ENCODE data around the gene ZNF17.

ZNF17 gene

DNA sequence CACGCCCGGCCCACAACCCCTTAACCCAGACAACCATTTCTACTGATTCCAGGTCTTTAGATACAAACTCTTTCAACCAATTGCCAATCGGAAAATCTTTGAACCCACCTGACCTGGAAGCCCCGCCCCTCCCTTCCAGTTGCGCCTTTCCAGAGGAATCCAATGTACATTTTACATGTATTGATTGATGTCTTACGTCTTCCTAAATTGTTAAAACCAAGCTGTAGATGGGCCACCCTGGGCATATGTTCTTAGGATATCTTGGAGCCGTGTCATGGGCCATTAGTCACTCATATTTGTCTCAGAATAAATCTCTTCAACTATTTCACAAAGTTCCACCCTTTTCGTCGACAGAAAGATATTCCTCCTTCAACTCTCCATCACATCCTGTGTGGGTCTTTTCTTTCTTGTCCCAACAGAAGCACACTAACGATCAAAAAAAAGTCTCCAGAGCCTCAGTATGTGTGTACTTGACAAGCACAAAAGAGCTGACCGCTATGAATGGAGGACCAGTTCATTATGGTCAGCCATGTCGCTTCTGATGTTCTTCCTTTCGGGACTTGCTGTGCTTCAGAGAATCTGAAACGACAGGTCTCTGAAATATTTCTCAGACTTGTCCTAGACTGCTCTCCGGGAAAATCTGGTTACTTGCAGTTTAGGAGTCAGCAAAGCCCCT lies 23.6 kb downstream of the ZNF17 start:
- DNase-seq (ENCODE audit: low read depth in 3 of 3) = no peak

DNA sequence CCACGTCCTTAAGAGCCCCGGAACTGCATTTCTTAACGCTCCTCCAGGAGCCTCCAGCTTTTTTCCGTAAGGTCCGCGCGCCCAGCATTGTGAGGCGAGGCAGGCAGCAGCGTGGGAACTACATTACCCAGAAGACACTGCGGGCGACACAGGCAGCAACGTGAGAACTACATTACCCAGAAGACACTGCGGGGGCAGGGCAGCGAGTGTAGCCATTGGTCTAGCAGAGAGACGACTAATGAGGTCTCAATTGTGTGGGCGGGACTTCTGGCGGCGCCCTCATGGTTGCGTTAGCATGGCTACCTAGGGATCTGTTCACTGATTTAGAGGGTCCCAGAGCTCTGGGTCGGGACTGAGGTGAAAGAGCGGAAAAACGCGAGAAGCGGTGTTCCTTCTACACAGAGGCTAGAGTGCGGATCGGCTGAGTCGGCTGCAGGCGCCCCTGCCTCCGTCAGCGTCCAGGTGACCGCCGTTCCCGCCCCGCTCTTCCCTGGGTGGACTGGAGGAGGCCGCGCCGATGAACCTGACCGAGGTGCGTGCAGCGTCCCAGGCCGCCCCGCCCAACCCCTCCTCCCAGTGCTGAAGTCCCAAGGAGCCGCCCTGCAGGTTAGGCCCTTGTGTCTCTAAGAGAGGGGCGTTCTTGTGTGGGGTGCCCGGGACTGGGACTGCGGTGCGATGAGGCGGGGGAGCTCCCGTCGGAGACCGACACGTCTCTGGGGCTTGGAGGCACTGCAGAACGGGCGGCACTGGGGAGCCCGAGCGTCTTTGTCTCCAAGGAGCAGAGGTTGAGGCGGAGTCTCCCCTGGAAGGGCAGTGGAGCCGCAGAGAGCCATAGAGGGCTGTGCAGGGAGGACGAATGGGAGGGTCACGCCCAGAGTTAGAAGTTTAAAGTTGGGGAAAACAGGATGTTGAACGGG lies 24.4 kb downstream of the ZNF17 start, which contains the start of gene ZNF749:
TSS of gene ZNF749 (plus strand) at position 264 of the 917 bp plus-strand sequence. CDS start at position 518, 254 bp downstream.
- peak; percentile 87 to 97 (median 96) for DNase-seq (ENCODE audit: low read depth in 3 of 3)

DNA sequence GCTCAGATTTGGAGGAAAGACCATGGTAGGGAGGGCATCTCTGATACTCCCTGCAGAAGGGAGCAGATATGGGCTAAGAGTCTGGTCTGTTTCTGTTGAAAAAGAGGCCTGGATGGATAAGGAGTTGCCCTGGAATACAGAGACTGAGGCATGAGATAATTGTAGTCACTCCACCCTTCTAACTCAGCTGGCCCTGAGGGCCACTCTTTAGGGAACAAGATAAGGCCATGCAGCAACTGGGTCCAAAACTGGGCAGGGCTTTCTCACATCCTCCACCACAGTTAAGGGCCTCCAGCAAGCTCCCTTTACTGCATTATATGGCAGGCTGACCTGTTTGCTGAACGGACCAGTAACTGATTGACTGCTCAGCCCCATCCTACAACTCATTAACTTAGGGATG lies 25.5 kb downstream of the ZNF17 start:
- no peak for DNase-seq (ENCODE audit: low read depth in 3 of 3)

DNA sequence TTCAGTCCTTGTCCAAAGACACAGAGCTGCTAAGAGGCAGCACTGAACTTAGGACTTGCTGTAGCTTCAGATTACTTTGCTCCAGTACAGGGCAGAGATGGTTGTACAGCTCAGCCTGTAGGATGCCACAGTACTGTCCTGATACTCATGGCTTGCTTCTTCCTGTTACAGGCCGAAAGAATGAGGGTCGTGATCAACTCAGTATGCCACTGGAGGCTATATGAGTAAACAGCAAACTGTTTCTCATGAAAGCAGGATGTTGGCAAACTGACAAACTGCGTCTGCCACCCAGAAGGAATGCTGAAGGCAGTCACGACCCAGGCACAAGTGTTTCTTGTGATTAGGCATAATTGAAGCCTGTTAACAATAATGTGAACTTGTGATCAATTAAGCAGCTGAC lies 27.0 kb downstream of the ZNF17 start:
- DNase-seq (ENCODE audit: low read depth in 3 of 3) = no peak

DNA sequence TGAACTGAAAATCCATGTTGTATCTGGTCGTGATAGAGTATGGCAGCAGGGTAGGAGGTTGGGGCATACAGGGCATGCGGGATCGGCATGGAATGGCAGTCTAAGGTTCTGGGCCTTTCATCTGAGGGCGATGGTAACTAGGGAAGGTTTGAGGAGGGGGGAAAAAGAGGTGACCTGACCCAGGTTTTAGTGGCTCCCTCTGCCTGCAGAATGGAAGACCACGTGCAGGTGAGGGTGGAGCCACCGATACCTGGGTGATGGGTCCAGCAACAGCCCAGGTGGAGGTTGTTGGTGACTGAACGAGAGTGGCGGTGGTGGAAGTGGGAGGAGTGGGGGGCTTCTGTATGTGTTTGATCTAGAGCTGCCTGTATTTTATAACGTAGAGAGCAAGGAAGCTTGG lies 28.0 kb downstream of the ZNF17 start:
- DNase-seq (ENCODE audit: low read depth in 3 of 3) = no peak

DNA sequence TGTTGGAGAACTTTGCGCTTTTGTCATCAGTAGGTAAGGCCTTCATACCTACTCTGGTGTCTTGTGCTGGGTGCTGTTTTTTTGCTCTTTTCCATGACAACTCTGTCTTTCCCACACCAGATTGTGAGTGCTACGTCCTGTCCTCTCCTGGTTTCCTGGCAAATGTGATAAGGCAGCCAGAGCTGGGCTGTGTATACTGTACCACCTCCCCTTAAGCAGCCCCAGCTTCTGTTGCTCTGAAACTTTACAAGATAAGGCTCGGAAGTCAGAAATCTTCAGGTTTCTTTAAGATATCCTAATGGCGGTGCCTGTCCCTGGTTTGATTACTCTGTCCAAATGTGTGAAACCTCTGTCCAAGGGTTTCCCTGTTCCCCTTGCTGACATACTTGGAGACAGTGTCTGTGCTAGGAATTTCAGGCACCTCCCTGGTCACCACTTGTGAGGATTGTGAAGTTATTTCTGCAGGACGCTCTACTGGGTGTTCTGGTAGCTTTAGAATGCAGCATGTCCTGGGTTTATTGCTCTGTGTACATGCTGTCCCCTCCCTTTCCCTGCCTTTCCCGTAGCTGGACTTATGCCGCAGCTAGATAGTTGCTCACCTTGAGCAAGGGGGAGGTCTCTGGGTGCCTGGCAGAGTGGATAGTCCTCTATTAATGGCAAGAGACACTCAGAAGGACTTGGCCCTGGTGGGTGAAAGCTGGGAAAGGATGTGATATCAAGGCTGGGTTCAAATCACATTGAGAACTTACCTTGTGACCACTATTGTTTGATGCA lies 31.2 kb downstream of the ZNF17 start:
- DNase-seq (ENCODE audit: low read depth in 3 of 3) = no peak

DNA sequence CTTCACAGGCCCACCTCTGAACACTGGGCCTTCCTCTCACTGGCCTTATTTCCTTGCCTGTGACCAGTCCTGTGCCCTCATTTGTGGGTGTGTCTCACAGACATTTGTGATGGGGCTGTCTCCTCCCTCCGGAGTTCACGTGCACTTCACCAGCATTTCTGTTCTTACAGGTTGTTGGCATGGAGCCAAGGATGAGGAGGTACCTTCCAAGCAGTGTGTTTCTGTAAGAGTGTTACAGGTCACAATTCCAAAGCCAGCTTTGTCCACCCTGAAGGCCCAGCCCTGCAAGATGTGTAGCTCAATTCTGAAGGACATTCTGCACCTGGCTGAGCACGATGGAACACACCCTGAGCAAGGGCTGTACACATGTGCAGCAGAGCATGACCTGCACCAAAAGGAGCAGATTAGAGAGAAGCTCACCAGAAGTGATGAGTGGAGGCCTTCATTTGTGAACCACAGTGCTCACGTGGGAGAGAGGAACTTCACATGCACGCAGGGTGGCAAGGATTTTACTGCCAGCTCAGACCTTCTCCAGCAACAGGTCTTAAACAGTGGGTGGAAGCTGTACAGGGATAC lies 32.2 kb downstream of the ZNF17 start:
- no peak for DNase-seq (ENCODE audit: low read depth in 3 of 3)

DNA sequence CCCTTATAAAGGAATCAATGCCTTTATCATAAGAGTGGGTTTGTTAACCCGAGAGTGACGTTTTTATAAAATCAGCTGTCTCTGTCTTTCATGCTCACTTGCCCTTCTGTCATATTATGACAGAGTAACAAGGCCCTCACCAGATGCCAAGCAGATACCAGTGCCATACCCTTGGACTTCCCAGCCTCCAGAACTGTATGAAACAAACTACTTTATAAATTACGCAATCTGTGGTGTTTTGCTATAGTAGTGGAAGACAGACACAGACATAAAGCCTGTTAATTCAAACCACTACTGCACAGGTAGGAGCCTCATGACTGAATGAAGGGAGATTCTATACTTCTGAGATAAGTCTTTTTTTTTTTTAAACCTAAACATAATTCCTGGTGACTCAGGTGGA lies 41.3 kb downstream of the ZNF17 start:
- no peak for DNase-seq (ENCODE audit: low read depth in 3 of 3)

DNA sequence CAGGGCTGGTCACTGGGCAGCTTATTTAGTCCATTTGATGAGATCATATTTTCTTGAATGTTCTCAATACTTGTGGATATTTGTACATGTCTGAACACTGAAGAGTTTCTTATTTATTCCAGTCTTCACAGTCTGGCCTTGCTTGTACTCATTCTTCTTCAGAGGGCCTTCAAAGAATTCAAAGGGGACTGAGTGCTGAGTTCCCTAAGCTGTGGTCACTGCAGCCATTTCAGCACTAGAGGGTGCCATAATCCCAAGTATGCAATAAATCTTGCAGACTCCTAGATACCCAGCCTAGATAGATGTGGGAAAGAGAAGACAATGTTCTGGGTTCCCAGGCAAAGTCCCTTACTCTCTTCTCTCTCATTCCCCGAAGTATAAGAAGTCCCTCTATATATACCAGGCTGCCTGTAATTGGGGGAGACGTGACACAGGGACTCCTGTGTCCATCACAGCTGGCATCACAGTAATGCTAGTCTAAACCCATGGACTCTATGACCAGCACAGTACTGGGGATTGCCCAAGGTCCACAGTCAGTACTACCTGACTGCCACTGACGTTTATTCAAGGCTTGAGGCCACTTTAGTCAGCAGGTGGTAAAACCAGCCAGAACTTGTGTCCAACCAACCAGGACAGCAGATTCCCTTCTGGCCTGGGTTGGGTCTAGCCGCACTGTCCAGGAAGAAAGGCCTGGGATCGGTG lies 54.9 kb downstream of the ZNF17 start:
- DNase-seq (ENCODE audit: low read depth in 3 of 3) = no peak

DNA sequence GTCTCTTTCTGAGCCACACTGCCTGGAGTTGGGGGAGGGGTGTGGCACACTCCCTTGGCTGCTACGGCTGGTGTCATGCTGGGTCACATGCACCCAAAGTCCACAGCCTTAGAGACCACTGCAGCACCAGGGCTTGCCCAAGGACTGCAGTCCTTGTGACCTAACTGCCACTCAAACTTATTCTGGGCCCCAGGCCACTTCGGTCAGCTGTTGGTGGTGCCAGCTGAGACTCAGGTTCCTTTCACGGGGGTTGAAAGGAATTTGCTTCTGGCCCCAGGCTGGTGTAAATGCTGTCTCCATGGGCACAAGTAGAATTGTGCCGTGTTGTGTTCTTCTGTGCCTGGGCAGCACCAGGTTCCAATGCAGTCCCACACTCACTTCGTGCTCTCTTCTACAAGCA lies 55.5 kb downstream of the ZNF17 start:
- no peak for DNase-seq (ENCODE audit: low read depth in 3 of 3)

Data from stimulated activated CD4-positive, alpha-beta T cell treated with anti-CD3 and anti-CD28 coated beads, TNF-alpha, amount 100 ng/mL, for 4 hours (primary cell).